HPDE6-E6E7 (cell line): ENCODE measurements around the gene CABP5.
"Not testable (repeated sequence)": the region's sequence is repeated elsewhere in the genome, so short reads cannot be mapped to it uniquely, and the experiment has no call there.

Source experiments
- DNase-seq: peaks from one replicate; pipeline ENCODE4 v3.0.0; 2011; ENCODE audit warnings: missing footprints; ENCODE audit errors: extremely low spot score

Gene CABP5

GRCh38 chr19:48043675-48044258, at the start of gene CABP5:
Gene CABP5 (minus strand): TSS chr19:48044079. CDS start chr19:48043922, 157 bp downstream.
- DNase-seq = no peak

DNA sequence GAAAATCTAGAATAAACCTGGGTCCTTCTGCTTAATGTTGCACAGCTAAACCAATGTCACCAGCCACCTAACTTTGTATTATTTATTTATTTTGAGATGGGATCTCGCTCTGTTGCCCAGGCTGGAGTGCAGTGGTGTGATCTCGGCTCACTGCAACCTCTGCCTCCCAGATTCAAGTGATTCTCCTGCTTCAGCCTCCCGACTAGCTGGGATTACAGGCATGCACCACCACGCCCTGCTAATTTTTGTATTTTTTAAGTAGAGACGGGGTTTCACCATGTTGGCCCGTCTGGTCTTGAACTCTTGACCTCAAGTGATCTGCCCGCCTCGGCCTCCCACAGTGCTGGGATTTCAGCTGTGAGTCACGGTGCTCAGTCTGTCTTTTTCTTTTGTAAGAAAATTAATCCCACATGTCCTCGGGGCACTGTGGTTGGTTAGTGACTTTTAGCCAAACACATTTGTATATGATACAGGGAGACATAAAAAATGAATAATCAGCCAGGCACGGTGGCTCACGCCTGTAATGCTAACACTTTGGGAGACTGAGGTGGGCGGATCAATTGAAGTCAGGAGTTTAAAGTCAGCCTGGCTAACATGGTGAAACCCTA, 47.3 kb upstream of the CABP5 start:
- DNase-seq = not testable (repeated sequence)

- DNase-seq = no peak
These were observed 46.5 kb upstream of the CABP5 start for GRCh38 chr19:48090281-48090802.

- DNase-seq = not testable (repeated sequence)
These were observed 45.1 kb upstream of the CABP5 start for GRCh38 chr19:48088991-48089390.

GRCh38 chr19:48085904-48086864, 42.3 kb upstream of the CABP5 start:
- DNase-seq = no peak

- DNase-seq = no peak
These were observed 41.2 kb upstream of the CABP5 start for GRCh38 chr19:48085076-48085475.

- DNase-seq = no peak
These were observed 37.2 kb upstream of the CABP5 start for GRCh38 chr19:48081106-48081505.

DNA sequence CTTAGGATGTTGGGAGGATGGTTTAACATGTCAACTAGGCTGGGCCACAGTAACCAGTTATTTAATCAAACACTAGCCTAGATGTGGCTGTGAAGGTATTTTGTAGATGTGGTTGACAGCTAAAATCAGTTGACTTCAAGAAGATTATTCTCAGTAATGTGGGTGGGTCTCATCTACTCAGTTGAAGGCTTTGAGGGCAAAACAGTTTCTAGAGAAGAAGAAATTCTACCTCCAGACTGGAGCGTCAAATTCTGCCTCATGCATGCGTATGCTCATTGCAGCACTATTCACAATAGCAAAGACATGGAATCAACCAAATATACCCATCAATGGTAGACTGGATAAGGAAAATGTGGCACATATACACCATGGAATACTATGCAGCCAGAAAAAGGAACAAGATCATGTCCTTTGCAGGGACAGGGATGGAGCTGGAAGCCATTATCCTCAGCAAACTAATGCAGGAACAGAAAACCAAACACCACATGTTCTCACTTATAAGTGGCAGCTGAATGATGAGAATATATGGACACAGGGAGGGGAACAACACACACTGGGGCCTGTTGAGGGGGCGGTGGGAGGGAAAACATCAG, 26.4 kb upstream of the CABP5 start:
- DNase-seq = not testable (repeated sequence)

GRCh38 chr19:48069435-48069834, 25.6 kb upstream of the CABP5 start:
- DNase-seq = no peak

DNA sequence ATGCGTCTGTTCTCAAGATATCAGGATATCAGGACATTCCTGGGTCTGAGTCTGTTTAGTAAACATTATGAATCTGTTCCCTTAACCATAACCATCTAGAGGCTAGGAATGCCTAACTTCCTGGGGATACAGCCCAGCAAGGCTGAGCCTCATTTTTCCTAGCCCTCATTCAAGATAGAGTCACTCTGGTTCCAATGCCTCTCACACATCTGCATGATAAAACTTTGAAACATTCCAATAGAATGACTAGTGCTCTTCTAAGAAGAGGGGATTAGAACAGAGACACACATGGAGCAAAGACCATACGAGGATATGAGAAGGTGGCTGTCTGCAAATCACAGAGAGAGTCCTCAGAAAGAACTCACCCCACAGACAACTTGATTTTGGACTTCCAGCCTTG, 20.6 kb upstream of the CABP5 start:
- DNase-seq = no peak

DNA sequence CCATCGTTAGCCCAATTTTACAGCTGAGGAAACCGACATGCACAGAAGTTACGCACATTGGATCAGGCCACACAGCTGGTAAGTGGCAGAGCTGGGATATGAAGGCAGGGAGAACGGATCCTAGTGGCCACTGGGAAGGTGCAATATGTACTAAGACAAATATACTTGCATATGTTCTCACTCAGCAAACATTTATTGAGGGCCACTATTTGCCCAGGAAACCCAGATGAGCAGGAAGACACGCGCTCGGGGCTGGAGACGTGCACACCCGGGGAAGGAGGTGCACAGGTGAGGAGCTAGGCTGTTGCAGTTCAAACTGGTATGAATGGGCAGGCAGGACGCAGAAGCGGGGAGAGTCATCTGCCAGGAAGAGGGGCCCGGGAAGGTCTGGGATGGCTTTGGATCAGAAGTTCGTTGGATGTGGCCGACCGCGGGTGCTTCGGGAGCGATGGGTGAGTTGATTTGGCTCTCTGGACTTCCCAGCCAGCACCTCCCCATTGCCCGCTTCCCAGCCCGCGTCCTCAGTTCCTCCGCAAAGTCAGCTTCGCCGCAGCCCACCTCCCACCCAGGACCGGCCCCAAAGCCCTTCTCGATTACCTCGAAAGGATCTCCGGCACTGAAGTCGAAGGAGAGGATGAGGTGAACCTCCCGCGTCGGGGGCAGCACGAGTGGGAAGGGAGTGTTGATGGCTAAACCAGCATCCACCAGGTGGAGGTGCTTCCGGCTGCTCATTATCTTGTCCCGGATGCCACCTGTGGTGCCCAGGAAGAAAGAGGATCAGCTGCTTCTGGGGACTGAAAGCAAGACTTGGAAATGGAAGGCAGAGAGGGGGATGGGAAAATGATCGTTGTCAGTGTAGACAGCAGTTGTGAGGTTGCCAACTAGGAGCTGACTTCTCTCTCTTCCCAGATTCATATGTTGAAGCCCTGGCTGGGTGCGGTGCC, 17.8 kb upstream of the CABP5 start:
- no peak for DNase-seq

DNA sequence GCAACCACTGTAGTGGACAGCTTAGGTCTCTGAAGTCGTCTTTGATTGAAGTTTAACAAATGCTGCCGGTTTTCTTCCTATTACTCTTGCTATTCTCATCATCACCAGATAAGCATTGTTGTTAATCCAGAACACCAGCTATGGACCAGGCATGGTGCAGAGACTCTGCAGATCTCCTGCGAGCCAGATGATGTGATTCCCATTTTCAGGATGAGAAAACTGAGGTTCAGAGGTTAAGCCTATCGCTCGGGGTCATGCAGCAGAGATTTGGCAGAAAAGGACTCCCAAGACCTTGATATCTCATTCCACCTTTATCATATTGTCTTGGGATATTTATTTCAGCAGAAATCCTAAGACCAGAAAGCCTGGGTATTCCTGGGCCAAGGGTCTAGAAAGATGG, 16.5 kb upstream of the CABP5 start:
- no peak for DNase-seq

- no peak for DNase-seq
These were observed 15.5 kb upstream of the CABP5 start for GRCh38 chr19:48059331-48059730.

DNA sequence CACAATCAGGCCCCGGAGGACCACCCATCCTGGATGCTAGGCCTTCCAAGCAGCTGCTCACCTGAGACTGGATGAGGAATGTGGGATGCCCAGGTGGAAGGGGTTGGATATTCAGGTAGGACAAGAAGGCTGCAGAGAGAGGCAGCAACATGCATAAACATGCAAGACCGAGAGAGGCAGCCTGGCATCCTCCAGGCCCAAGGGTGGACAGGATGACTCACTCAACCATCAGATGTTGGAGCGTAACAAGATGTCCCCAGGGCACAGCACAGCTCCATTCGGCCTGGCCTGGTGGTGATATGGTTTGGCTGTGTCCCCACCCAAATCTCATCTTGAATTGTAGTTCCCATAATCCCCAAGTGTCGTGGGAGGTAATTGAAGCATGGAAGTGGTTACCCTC, 10.0 kb upstream of the CABP5 start:
- peak; percentile 73 for DNase-seq

GRCh38 chr19:48053076-48053475, 9.2 kb upstream of the CABP5 start:
- DNase-seq = no peak

DNA sequence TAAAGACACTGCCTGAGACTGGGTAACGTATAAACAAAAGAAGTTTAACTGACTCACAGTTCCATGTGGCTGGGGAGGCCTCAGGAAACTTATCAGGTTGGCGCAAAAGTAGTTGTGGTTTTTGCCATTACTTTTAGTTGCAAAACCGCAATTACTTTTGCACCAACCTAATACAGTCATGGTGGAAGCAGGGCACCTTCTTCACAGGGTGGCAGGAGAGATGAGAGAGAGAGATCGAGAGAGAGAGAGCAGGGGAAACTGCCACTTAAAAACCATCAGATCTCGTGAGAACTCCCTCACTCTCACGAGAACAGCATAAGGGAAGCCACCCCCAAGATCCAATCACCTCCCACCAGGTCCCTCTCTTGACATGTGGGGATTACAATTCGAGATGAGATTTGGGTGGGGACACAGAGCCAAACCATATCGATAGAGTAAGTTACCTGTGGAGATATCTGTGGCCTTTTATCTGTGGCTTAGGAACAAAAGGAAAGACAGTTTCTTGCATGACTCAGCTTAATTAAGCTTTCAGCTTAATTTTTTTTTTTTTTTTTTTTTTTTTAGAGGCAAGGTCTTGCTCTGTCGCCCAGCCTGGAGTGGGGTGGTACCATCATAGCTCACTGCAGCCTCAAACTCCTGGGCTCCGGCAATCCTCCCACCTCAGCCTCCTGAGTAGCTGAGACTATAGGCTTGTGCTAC, 7.6 kb upstream of the CABP5 start:
- no peak for DNase-seq

DNA sequence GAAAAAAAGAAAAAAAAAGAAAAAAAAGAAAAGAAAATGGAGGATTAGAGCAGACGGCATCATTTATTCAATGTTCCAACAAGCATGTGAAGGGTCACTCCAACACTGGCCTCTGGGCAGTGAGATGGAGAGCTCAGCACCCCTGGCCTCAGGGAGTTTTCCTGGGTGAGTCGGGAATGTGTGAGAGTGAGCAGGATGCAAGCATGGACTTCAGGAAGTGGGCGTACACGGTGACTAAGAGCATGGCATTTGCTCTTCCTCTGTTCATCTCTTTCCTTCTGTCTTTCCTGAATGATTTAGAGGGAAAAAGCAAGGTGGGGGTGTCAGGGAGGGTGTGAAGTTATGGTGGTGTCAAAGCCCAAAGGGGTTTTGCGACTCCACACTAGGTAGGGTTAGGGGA, 682 bp upstream of the CABP5 start:
- no peak for DNase-seq

DNA sequence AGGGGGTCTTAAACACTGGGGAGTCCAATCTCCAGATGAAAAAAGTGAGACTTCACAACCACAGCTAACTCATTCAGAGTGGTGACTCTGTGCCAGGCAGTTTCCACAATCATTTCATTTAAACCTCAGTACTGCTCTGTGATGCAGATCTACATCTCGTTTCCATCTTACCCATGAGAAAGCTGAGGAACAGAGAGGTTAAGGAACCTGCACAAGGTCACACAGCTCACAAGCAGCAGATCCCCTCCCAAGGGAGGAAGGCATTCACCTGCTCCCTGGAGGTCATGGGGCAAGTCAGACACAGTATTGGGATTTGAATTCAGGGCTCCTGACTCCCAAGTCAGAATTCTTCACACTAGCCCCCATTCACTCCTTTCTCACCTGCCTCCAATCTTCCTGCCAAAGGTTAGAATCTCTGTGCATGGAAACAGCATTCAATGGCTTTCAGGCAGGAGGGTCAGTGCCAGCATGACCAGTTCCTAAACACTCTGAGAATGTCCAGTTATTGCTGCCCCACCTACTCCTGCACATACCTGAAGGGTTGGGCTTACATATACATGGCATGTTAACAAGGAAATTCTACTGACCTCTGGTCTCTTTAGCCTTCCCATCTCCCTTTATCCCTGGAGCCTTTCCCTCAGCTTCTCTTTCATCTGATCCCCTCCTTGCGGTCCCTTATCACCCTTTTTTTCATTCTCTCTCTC, 1.9 kb downstream of the CABP5 start:
- no peak for DNase-seq

DNA sequence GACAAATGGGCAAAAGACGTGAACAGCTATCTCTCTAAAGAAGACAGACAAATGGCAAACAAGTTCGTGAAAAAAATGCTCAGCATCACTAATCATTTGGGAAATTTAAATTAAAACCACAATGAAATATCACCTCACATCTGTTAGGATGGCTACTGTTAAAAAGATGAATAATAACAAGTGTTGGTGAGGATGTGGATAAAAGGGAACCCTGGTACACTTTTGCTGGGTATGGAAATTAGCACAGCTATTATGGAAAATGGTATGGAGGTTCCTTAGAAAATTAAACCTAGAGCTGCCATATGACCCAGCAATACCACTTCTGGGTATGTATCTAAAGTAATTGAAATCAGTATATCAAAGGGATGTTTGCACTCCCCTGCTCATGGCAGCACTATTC, 7.1 kb downstream of the CABP5 start:
- no peak for DNase-seq

- DNase-seq = no peak
These were observed 10.3 kb downstream of the CABP5 start for GRCh38 chr19:48033604-48034003.
